Retinal pigment epithelial cell (primary cell): Measurements from ENCODE around the gene VSIG4.

Experiments
- DNase-seq: peaks from one replicate; pipeline ENCODE4 v3.0.0-alpha.2; 2010; ENCODE audit warnings: low read depth
- H3K4me3 ChIP-seq: 2 replicates; pipeline ENCODE4 v1.5.1; 2011; ENCODE audit warnings: mild to moderate bottlenecking, low read length, control low read depth, moderate library complexity
- CTCF ChIP-seq: conservative IDR thresholded peaks from 2 replicates; pipeline ENCODE4 v1.5.1; 2011; ENCODE audit warnings: low read depth, low read length, control low read depth, inconsistent platforms

Gene VSIG4

GRCh38 chrX:66009231-66009845 is 30.5 kb downstream of the VSIG4 start:
- TF ChIP-seq CTCF, result no peak
- H3K4me3 ChIP-seq, result no peak overlapping the region
- DNase-seq, result no peak

- H3K4me3 ChIP-seq, result no peak overlapping the region
- no peak for TF ChIP-seq CTCF
- DNase-seq, result no peak
Observed at GRCh38 chrX:66008328-66008970, 31.4 kb downstream of the VSIG4 start.

DNA sequence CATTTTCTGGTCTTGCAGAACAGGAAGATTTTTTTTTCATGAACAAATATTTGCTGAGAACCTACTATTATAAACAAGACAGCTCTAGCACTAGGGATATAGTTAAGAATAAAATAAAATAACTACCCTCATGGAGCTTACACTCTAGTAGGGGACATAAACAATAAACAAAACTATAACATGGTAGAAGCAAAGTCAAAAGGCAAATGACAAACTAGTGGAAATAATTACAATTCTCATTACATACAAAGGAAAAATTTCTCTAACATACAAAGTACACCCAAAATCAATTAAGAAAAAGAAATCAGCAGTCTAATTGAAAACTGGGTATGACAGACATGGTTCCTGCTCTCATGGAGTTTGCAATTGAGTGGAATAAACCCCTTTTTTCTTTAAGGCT is 32.0 kb downstream of the VSIG4 start:
- H3K4me3 ChIP-seq, result no peak overlapping the region
- no peak for TF ChIP-seq CTCF
- DNase-seq, result no peak

GRCh38 chrX:66005830-66006449 is 33.9 kb downstream of the VSIG4 start:
- no peak for TF ChIP-seq CTCF
- DNase-seq, result no peak
- no peak overlapping the region for H3K4me3 ChIP-seq

DNA sequence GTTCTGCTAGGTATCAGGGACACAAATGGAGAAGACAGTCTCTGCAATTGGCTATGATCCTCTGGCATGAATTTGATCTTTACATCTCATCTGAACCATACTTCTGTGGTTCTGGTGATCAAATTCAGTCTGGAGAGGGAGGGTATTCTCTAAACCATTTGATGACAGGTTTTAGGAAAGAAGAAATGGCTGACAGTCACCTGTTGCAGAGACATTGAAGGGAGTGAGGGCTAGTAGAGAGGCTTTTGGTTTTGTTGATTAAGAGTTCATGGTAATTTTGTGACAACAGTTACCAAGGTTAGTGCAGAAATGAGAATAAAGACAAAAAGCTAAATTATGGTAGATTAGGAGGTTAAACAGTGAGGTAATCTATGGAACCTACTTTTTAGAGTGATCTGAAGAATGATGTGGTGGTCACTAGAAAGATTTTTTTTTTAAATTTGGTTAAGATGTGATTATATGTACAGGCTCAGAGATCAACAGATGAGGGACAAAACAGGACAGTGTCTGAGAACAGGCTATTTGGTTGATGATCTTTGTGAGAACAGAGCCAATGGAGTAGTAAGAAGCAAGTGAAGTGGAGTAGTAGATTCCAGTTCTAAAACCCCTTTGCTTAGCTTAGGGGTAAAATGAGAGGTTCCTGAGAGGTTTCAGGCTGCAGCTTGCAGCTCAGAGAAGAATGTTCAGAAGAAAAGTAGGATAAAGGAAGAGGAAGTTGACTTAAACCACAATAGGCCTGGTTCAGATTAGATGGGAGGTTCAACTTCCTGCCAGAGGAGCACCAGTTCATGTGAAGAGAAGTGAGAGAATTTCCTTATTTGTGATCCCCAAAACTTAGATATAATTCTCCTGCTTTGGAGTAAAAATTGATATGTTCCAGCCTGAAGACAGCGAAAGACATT is 34.7 kb downstream of the VSIG4 start:
- no peak overlapping the region for H3K4me3 ChIP-seq
- TF ChIP-seq CTCF, result no peak
- DNase-seq, result no peak

GRCh38 chrX:66002824-66003680 is 36.8 kb downstream of the VSIG4 start:
- no peak for TF ChIP-seq CTCF
- H3K4me3 ChIP-seq, result no peak overlapping the region
- no peak for DNase-seq
